WERI-Rb-1 (cell line): Measurements from ENCODE around the gene CPA4.

ENCODE experiments used
- DNase-seq: peaks from one replicate; pipeline ENCODE4 v3.0.0-alpha.2; 2020
- H3K27ac ChIP-seq: fragments of 250-450 bp; sonication (Bioruptor Pico); 2 replicates; pipeline ENCODE4 v1.5.1; 2020; ENCODE audit warnings: mild to moderate bottlenecking, moderate library complexity
- H3K27me3 ChIP-seq: fragments of 250-450 bp; sonication (Bioruptor Pico); 2 replicates; pipeline ENCODE4 v1.5.1; 2021; ENCODE audit warnings: mild to moderate bottlenecking, low read depth, moderate library complexity; ENCODE audit not compliant: insufficient read depth, severe bottlenecking
- H3K36me3 ChIP-seq: fragments of 250-450 bp; sonication (Bioruptor Pico); 2 replicates; pipeline ENCODE4 v1.5.1; 2020; ENCODE audit warnings: mild to moderate bottlenecking, moderate library complexity
- H3K4me3 ChIP-seq: 2 replicates; pipeline ENCODE4 v1.5.1; 2011; ENCODE audit warnings: low read depth, mild to moderate bottlenecking, control low read depth, low read length
- H3K9me3 ChIP-seq: fragments of 250-450 bp; sonication (Bioruptor Pico); 2 replicates; pipeline ENCODE4 v1.5.1; 2021; ENCODE audit warnings: mild to moderate bottlenecking, moderate library complexity; ENCODE audit not compliant: severe bottlenecking
- CTCF ChIP-seq: IDR thresholded peaks from 2 replicates; pipeline ENCODE4 v1.5.1; 2011; ENCODE audit warnings: low read depth, mild to moderate bottlenecking, control low read depth, inconsistent platforms, low read length

CPA4 gene

GRCh38 chr7:130332259-130333053 is 39.5 kb downstream of the CPA4 start:
- Histone ChIP-seq H3K27me3 (no peaks in the 10 kb centered on the region), H3K9me3 (no peaks in the 10 kb centered on the region), H3K27ac (no peak overlapping the region), H3K36me3 (no peaks in the 10 kb centered on the region), H3K4me3 (no peak overlapping the region)
- DNase-seq = no peak
- no peak for TF ChIP-seq CTCF

GRCh38 chr7:130333832-130334231 is 40.9 kb downstream of the CPA4 start:
- TF ChIP-seq CTCF = no peak
- no peak for DNase-seq
- H3K36me3 ChIP-seq = no peaks in the 10 kb centered on the region
- H3K4me3 ChIP-seq = no peak overlapping the region
- no peaks in the 10 kb centered on the region for H3K9me3 ChIP-seq
- H3K27me3 ChIP-seq = no peaks in the 10 kb centered on the region
- no peak overlapping the region for H3K27ac ChIP-seq

- H3K4me3 ChIP-seq = no peak overlapping the region
- H3K27ac ChIP-seq = no peak overlapping the region
- H3K27me3 ChIP-seq = no peaks in the 10 kb centered on the region
- TF ChIP-seq CTCF = no peak
- no peak for DNase-seq
- H3K9me3 ChIP-seq = no peaks in the 10 kb centered on the region
- H3K36me3 ChIP-seq = no peaks in the 10 kb centered on the region
These were observed 41.3 kb downstream of the CPA4 start for GRCh38 chr7:130334274-130334673.

GRCh38 chr7:130337410-130337971 is 44.5 kb downstream of the CPA4 start:
- no peak overlapping the region for H3K4me3 ChIP-seq
- no peaks in the 10 kb centered on the region for H3K9me3 ChIP-seq
- DNase-seq = no peak
- H3K27me3 ChIP-seq = no peaks in the 10 kb centered on the region
- H3K27ac ChIP-seq = no peak overlapping the region
- no peaks in the 10 kb centered on the region for H3K36me3 ChIP-seq
- 0 out of 2 replicates have a peak, but pooled peaks have one; percentile 14 for TF ChIP-seq CTCF

GRCh38 chr7:130338233-130338632 is 45.3 kb downstream of the CPA4 start:
- Histone ChIP-seq H3K27ac (no peak overlapping the region), H3K9me3 (no peaks in the 10 kb centered on the region), H3K36me3 (no peaks in the 10 kb centered on the region), H3K27me3 (no peaks in the 10 kb centered on the region), H3K4me3 (no peak overlapping the region)
- TF ChIP-seq CTCF = no peak
- DNase-seq = no peak
